Panc1 (cell line): ENCODE measurements around the gene SVIL. TPM values are rescaled to one million over a fixed set of nuclear protein-coding genes. Genes with fewer than 3 reads are reported as not detected.

Experiments used
- ATAC-seq: fragments of 200-7000 bp; cut with Tn5 transposase; 2 replicates; pipeline ENCODE4 v1.9.1; 2020; ENCODE audit warnings: mild to moderate bottlenecking, moderate library complexity
- BruUV-seq: library from RNA; stranded (reverse); fragments of 400-500 nt; replicated peaks from 2 replicates; lab custom pipeline; 2021; lab: Mats Ljungman, UMichigan
- CTCF ChIA-PET: fragments of 300-600 bp; sonication (Branson Sonifier 250); formaldehyde crosslinking; loops from one replicate; lab custom pipeline; 2022; ENCODE audit warnings: antibody characterized with exemption; lab: Charles Lee
- POLR2A ChIA-PET: fragments of 300-600 bp; sonication (Branson Sonifier 250); formaldehyde crosslinking; loops from one replicate; lab custom pipeline; 2022; ENCODE audit warnings: antibody characterized with exemption; lab: Charles Lee
- DNase-seq: peaks from one replicate; pipeline ENCODE4 v3.0.0-alpha.2; 2010; ENCODE audit warnings: low read depth, low spot score
- H3K27ac ChIP-seq: 2 replicates; pipeline ENCODE4 v1.5.1; 2011; ENCODE audit warnings: mild to moderate bottlenecking, low read length, inconsistent platforms
- H3K27me3 ChIP-seq: fragments of 200-500 bp; sonication (Bioruptor generic); 2 replicates; pipeline ENCODE4 v1.6.0; 2014; ENCODE audit warnings: low read length, inconsistent platforms; ENCODE audit not compliant: control insufficient read depth, insufficient read depth
- H3K36me3 ChIP-seq: fragments of 200-500 bp; sonication (Bioruptor generic); 2 replicates; pipeline ENCODE4 v1.5.1; 2014; ENCODE audit warnings: inconsistent platforms, mild to moderate bottlenecking, low read length, moderate library complexity; ENCODE audit not compliant: control insufficient read depth, insufficient read depth
- H3K4me1 ChIP-seq: 2 replicates; pipeline ENCODE4 v1.5.1; 2011; ENCODE audit warnings: inconsistent platforms, mild to moderate bottlenecking, low read length, moderate library complexity; ENCODE audit not compliant: control insufficient read depth, insufficient read depth
- H3K4me3 ChIP-seq, 2 experiments: 2 replicates each; pipeline ENCODE4 v1.5.1; 2011 to 2012; ENCODE audit warnings: low read depth in 2 of 2, low read length in 2 of 2, mild to moderate bottlenecking in 2 of 2, inconsistent platforms in 1 of 2, moderate library complexity in 1 of 2
- H3K9me3 ChIP-seq: fragments of 200-500 bp; sonication (Bioruptor generic); 2 replicates; pipeline ENCODE4 v1.5.1; 2014; ENCODE audit warnings: low read depth, mild to moderate bottlenecking, inconsistent platforms, low read length, moderate library complexity; ENCODE audit not compliant: control insufficient read depth, insufficient read depth
- CTCF ChIP-seq: fragments of 450-650 bp; IDR thresholded peaks from 2 replicates; pipeline ENCODE4 v1.5.1; 2017; ENCODE audit warnings: mild to moderate bottlenecking
- POLR2AphosphoS5 ChIP-seq: IDR thresholded peaks from 2 replicates; pipeline ENCODE4 v1.6.1; 2012; ENCODE audit warnings: mild to moderate bottlenecking, low read depth, low read length, moderate library complexity
- REST ChIP-seq, 2 experiments: IDR thresholded peaks; 2 replicates each; pipeline ENCODE4 v1.6.1; 2011 to 2012; ENCODE audit warnings: low read depth in 2 of 2, control low read depth in 1 of 2, low read length in 1 of 2, mild to moderate bottlenecking in 1 of 2, moderate library complexity in 1 of 2; ENCODE audit not compliant: insufficient read depth in 1 of 2
- SIN3A ChIP-seq: IDR thresholded peaks from 2 replicates; pipeline ENCODE4 v1.6.1; 2012; ENCODE audit warnings: low read depth, mild to moderate bottlenecking, low read length, moderate library complexity, borderline replicate concordance; ENCODE audit not compliant: insufficient read depth
- TCF7L2 ChIP-seq: IDR thresholded peaks from 2 replicates; pipeline ENCODE4 v1.6.1; 2011; ENCODE audit warnings: mild to moderate bottlenecking, low read depth, low read length, inconsistent platforms
- in situ Hi-C: cut with HindIII; loops from 2 replicates; pipeline ENCODE4 v1.10.0; 2016; ENCODE audit warnings: low sequenced_read_pairs, low pct_unique_long_range_greater_than_20kb
- intact Hi-C: fragments of 100-400 bp; cut with micrococcal nuclease; formaldehyde crosslinking; loops from one replicate; pipeline ENCODE4 v1.10.0; 2022; ENCODE audit not compliant: unreplicated experiment
- total RNA-seq: library from RNA; stranded (reverse); gene quantifications from one replicate; pipeline ENCODE4 v1.2.1, GENCODE V29; 2021; ENCODE audit not compliant: unreplicated experiment

Gene SVIL
- total RNA-seq, 1 experiment from 2014 or later = 72.8 TPM

GRCh38 chr10:29535778-29536453 is 98.9 kb downstream of the SVIL start:
- H3K4me3 ChIP-seq = no peak overlapping the region
- peaks cover 20% of the 10 kb centered on the region for H3K4me1 ChIP-seq
- intact Hi-C loops = no loop called here
- peak; percentile 63 for ATAC-seq
- TF ChIP-seq POLR2AphosphoS5 (no peak), TCF7L2 (no peak), SIN3A (no peak), REST (IDR thresholded peaks at IDR 0.05; ENCODE audit: insufficient read depth in 1 of 2, low read depth in 2 of 2, low read length in 1 of 2) (no peak), CTCF (peak; percentile 63)
- ChIA-PET CTCF (interaction anchor here (0.6 to 1.5 kb wide), 3 partner anchors 19 to 54 kb away, joined by 3 to 6 read pairs (median 3); no protein-coding TSS in a partner anchor), POLR2A (interaction anchor here (0.8 kb wide), 1 partner anchor 221 kb away, joined by 3 read pairs; no protein-coding TSS in a partner anchor)
- H3K9me3 ChIP-seq = no peaks in the 10 kb centered on the region
- in situ Hi-C loops = no loop called here
- no TSS peak for BruUV-seq
- H3K27ac ChIP-seq = peak overlapping the region; percentile 77
- H3K27me3 ChIP-seq = no peaks in the 10 kb centered on the region
- DNase-seq = no peak
- H3K36me3 ChIP-seq = no peaks in the 10 kb centered on the region

GRCh38 chr10:29535012-29535777 is 99.6 kb downstream of the SVIL start:
- Histone ChIP-seq H3K36me3 (no peaks in the 10 kb centered on the region), H3K27me3 (no peaks in the 10 kb centered on the region), H3K9me3 (no peaks in the 10 kb centered on the region), H3K27ac (peak overlapping the region; percentile 77), H3K4me1 (peaks cover 20% of the 10 kb centered on the region), H3K4me3 (0 out of 4 replicates have a peak overlapping the region, but pooled peaks of 1 of the 2 experiments have one; percentile 2)
- peak; percentile 22 for DNase-seq
- TF ChIP-seq TCF7L2 = no peak
- TF ChIP-seq CTCF = peak; percentile 89
- in situ Hi-C loops = no loop called here
- intact Hi-C loops = no loop called here
- BruUV-seq = no TSS peak
- ATAC-seq = peak; percentile 93
- POLR2A ChIA-PET = interaction anchor here (0.8 kb wide), 1 partner anchor 222 kb away, joined by 3 read pairs; no protein-coding TSS in a partner anchor
- CTCF ChIA-PET = interaction anchor here (0.5 to 1.5 kb wide), 5 partner anchors 11 to 646 kb away, joined by 3 to 14 read pairs (median 3); no protein-coding TSS in a partner anchor
